Dedifferentiated amniotic fluid mesenchymal stem cell (primary cell): ENCODE data around the gene MRPL40.
"Not testable (repeated sequence)": the region's sequence is repeated elsewhere in the genome, so short reads cannot be mapped to it uniquely, and the experiment has no call there.

ENCODE experiments used
- DNase-seq: peaks from one replicate; pipeline ENCODE4 v3.0.0-alpha.2; 2016; ENCODE audit errors: extremely low spot score

MRPL40 gene

GRCh38 chr22:19407649-19408606 is 24.4 kb upstream of the MRPL40 start:
- no peak for DNase-seq

- DNase-seq = no peak
Measured at GRCh38 chr22:19410941-19411689, 21.2 kb upstream of the MRPL40 start.

GRCh38 chr22:19411690-19412045 is 20.7 kb upstream of the MRPL40 start:
- DNase-seq = no peak

GRCh38 chr22:19412478-19412877 is 19.9 kb upstream of the MRPL40 start:
- no peak for DNase-seq

GRCh38 chr22:19412923-19413322 is 19.4 kb upstream of the MRPL40 start:
- DNase-seq = no peak

- no peak for DNase-seq
Measured at GRCh38 chr22:19419086-19419463, 13.3 kb upstream of the MRPL40 start.

GRCh38 chr22:19419464-19420178 is 12.7 kb upstream of the MRPL40 start:
- DNase-seq = no peak

GRCh38 chr22:19420321-19420720 is 12.0 kb upstream of the MRPL40 start:
- no peak for DNase-seq

GRCh38 chr22:19422440-19423301 is 9.7 kb upstream of the MRPL40 start:
- DNase-seq = no peak

- DNase-seq = no peak
Measured at GRCh38 chr22:19424186-19424500, 8.2 kb upstream of the MRPL40 start.

GRCh38 chr22:19429950-19430889 is 2.1 kb upstream of the MRPL40 start:
- DNase-seq = peak; percentile 35

GRCh38 chr22:19430890-19431541 is 1.3 kb upstream of the MRPL40 start:
- no peak for DNase-seq

- DNase-seq = peak; percentile 56
Measured at GRCh38 chr22:19431649-19432132, 654 bp upstream of the MRPL40 start, which contains the start of gene HIRA. Gene HIRA (minus strand): TSS chr22:19431733. CDS start chr22:19431476, 257 bp downstream.

- no peak for DNase-seq
Measured at GRCh38 chr22:19434401-19434800, 2.1 kb downstream of the MRPL40 start.

- DNase-seq = no peak
Measured at GRCh38 chr22:19434829-19435580, 2.7 kb downstream of the MRPL40 start.

GRCh38 chr22:19436444-19437161 is 4.3 kb downstream of the MRPL40 start:
- not testable (repeated sequence) for DNase-seq

- DNase-seq = no peak
Measured at GRCh38 chr22:19438298-19438697, 6.0 kb downstream of the MRPL40 start.
